GM18511 (cell line): ENCODE results near the gene MERTK.

ENCODE experiments used
- ATAC-seq: cut with Tn5 transposase; IDR thresholded peaks from one replicate; pipeline ENCODE4 v1.9.1; 2021; ENCODE audit warnings: mild to moderate bottlenecking, moderate library complexity; ENCODE audit not compliant: unreplicated experiment

The MERTK gene

GRCh38 chr2:112005406-112006075, 107.1 kb downstream of the MERTK start:
- ATAC-seq: no peak

DNA sequence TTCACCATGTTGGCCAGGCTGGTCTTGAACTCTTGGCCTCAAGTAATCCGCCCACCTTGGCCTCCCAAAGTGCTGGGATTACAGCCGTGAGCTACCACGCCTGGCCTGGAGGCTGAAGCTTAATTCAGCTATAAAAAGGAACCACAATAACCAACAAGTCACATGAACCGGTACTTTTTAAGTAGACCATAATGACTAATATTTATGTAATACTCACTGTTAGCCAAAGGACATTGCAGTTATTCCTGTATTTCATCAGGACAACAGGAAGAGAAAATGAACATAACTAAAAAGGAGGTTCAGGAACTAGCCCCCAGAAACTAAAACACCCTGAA, 107.6 kb downstream of the MERTK start:
- ATAC-seq: no peak

DNA sequence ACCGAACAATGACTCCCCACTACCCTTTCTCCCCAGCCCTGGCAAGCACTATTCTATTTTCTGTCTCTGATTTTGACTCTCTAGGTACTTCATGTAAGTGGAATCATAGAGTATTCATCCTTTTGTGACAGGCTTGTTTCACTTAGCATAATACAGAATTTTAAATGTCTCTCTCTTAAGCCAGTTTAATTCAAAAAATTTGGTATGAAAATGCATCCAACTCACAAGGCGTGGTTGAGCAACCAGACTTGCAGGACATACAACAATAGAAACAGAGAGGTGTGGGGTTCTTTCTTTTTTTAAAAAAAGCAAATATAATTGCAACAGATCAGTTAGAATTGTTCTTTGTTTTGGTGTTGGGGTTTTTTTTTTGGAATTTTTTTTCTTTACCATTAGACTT, 109.1 kb downstream of the MERTK start:
- ATAC-seq: no peak

GRCh38 chr2:112008910-112009485, 110.6 kb downstream of the MERTK start:
- no peak for ATAC-seq

DNA sequence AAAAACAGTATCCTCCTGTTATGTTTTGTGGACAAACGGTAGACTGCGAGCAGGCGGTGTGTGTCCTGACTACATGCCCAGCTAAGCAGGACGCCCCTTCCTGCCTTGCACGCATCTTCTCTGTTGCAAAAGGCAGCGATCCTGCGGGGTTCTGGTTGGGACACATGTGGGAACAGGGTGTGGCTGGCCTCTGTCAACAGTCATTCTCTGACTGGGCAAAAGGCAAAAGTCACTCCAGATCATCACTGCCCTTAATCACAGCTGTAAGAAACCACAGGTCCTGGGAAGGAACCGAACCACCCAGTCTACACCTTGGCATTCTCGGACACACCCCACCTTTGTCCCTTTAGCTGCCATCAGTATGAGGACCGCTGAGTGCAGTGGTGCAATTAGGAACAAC, 112.3 kb downstream of the MERTK start:
- no peak for ATAC-seq

DNA sequence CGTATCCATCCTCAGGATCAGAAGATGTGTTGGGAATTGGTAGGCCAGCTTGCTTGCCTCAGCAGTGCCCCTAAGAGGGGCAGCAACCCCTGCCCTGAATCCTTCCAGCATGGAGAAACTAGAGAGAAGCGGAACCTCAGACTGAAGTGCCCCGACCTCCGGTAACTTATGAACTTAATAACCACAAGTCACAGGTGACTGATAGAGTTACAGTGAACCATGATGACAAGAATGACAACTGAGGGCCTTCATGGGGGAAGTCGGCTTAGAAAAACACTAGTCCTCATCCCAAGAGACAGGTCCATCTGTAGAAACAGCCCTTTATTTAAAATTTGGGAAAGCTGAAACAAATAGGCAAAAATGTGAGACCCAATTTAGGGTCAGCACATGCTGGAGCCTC, 114.1 kb downstream of the MERTK start:
- no peak for ATAC-seq

GRCh38 chr2:112018846-112019245, 120.4 kb downstream of the MERTK start:
- no peak for ATAC-seq

GRCh38 chr2:112019569-112019982, 121.2 kb downstream of the MERTK start:
- ATAC-seq: no peak

DNA sequence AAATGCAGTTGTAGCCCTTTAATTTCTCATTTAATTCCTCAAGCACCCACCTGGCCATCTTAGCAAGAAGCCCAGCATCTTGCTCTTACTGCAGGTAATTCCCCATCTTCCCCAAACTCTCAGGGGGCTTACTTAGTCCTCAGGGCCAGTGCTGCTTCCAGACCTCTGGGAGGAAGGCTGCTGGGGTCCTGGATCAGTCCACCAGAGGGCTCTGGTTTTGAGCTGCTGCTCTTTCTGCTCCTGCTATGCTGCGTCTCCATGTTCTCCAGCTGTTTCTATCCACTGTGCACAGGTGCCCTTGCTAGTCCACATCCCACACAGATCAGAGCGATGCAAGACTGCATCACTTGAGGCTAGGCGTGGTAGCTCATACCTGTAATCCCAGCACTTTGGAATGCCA, 122.2 kb downstream of the MERTK start:
- ATAC-seq: no peak

DNA sequence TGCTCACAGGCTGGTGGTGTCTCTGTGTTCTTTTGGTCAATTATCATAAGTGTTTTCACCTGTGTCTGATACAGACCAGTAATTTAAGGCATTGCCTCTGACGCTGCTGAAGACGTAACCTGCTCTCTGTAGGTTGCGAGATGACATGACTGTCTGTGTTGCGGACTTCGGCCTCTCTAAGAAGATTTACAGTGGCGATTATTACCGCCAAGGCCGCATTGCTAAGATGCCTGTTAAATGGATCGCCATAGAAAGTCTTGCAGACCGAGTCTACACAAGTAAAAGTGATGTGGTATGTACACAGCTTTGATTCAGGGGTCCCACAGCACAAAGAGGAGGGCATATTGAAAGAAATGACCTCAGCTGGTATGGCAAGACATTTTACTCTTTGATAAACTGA, 122.9 kb downstream of the MERTK start:
- no peak for ATAC-seq

- no peak for ATAC-seq
These were observed 123.4 kb downstream of the MERTK start for GRCh38 chr2:112021781-112022231.

- no peak for ATAC-seq
These were observed 125.3 kb downstream of the MERTK start for GRCh38 chr2:112023707-112024106.

DNA sequence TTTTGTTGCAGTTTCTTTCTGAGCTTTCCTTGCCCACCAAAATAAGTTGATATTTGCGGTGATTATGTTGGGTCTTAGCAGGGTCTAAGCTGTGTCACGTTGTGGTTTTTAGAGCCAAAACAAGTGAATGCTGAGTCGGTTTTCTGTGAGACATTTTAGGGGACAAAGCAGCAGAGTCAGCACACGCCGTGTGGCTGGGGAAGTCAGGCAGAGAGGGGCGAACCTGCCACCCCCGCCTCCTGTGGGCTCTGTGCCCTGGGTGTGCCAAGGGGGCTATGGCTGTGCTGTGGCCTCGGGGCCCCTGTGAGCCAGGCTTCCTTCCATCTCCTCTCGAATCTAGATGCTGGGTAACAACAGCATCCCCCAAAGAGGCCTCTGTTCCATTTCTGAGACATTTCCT, 125.8 kb downstream of the MERTK start:
- ATAC-seq: no peak

GRCh38 chr2:112024896-112025491, 126.6 kb downstream of the MERTK start:
- ATAC-seq: no peak

GRCh38 chr2:112026509-112026908, 128.1 kb downstream of the MERTK start:
- ATAC-seq: no peak

GRCh38 chr2:112027767-112028166, 129.4 kb downstream of the MERTK start:
- no peak for ATAC-seq

DNA sequence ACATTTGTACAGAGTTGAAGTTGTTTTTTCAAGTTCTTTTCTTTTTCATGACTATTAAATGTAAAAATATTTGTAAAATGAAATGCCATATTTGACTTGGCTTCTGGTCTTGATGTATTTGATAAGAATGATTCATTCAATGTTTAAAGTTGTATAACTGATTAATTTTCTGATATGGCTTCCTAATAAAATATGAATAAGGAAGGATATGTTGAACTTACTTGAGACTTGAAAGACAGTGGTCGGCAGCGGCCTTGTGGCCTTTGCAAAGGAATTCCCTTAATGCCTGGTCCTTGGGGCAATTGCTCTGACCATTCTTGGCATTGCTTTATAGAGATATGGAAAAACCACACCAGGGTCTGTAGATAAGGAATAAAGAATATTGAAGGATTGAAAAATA, 130.8 kb downstream of the MERTK start:
- no peak for ATAC-seq

DNA sequence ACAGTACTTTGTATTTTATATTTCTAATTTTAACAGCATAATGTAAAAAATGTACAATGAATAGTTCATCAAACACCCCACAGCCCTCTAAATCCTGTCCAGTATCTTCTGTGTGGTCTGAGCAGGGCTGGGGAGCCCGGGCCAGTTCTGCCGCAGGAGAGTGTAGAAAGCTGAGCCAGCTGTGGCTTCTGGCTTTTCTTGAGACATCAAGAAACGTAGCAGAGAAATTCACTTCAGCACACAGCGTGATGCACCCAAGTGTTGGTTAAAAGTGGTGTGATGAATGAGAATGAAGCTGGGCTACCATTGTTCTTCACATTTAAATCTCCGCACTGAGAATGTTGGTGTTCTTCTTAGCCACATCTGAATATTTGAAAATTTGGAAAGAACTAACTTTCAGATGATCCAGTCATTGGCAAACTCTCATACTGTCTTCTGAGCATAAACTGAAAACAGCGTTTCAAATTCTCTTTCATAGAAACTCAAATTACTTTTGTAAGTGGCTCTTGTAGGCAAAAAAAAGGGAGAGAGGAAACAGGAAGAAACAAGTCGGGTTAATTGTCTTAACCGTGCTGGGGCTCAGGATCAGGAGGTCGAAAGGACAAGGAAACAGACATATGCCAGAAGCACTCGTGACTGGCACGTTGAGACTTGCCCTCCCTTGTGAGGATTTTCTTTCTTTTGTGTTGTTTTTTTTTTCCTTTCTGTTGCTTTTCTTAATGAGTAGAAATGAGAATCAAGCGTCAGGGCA, 133.2 kb downstream of the MERTK start:
- ATAC-seq: no peak

GRCh38 chr2:112032224-112032586, 133.8 kb downstream of the MERTK start:
- ATAC-seq: no peak

GRCh38 chr2:112032689-112033465, 134.5 kb downstream of the MERTK start:
- no peak for ATAC-seq

GRCh38 chr2:112033600-112033999, 135.2 kb downstream of the MERTK start:
- ATAC-seq: no peak
